H1 (cell line): ENCODE data around the gene NR2F2.

Experiments used
- CTCF ChIP-seq, 3 experiments: IDR thresholded peaks; 1 replicate in 2 of 3; 2 replicates in 1 of 3; pipeline versions ENCODE4 v1.5.1 to v1.6.1; 2011; ENCODE audit warnings: low read length in 3 of 3, mild to moderate bottlenecking in 3 of 3, inconsistent platforms in 2 of 3, low read depth in 1 of 3, moderate library complexity in 1 of 3; ENCODE audit not compliant: insufficient read depth in 1 of 3; ENCODE audit errors: control extremely low read depth in 1 of 3
- EP300 ChIP-seq, 2 experiments: IDR thresholded peaks; 1 replicate in 1 of 2; 2 replicates in 1 of 2; pipeline ENCODE4 v1.6.1; 2011 to 2012; ENCODE audit warnings: low read depth in 2 of 2, low read length in 2 of 2, mild to moderate bottlenecking in 2 of 2, borderline replicate concordance in 1 of 2, inconsistent platforms in 1 of 2, moderate library complexity in 1 of 2
- FOSL1 ChIP-seq: IDR thresholded peaks from 2 replicates; pipeline ENCODE4 v1.6.1; 2011; ENCODE audit warnings: mild to moderate bottlenecking, low read depth, low read length, moderate library complexity; ENCODE audit not compliant: insufficient read depth
- TF ChIP-seq, protein P1 (sequence below): IDR thresholded peaks from 2 replicates; pipeline ENCODE4 v1.6.1; 2011; ENCODE audit warnings: low read depth, mild to moderate bottlenecking, low read length; ENCODE audit not compliant: insufficient read depth

DNA sequence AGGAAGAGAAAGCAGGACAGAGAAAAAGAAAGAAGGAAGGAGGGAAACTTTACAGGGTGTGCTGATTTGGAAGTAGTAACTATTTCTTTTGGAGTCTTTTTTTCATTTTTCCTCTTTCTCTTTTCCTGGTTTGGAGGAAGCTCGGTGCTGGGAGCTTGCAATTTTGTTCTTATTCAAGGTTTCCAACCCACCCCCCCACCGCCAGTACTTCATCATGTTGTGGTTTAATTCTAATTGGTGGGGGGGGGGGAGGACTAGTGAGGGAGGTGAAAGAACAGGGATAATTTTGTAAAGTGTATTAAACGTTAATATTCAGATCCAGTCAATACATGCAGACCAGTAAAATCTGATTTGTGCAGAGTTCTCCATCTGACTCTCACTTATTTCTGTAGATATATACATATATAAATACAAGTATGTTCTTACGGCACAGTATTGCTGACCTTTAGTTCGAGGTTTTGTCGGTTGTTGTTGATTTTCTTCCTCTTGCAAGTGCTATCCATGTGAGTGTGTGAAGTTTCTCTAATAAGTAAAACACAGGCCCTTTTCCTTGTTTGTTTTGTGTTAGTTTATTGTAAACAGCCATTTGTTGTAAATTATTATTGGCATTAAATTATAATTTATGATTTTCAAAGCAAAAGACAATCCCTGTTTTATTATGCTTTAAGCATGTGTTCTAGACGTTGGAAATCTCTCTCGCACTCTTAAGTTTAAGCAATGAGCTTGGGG lies 9.3 kb downstream of the NR2F2 start:
- TF ChIP-seq EP300 (IDR thresholded peaks at IDR 0.05; ENCODE audit: borderline replicate concordance in 1 of 2, low read depth in 2 of 2, low read length in 2 of 2), result no peak
- TF ChIP-seq CTCF (IDR thresholded peaks at IDR 0.05; ENCODE audit: control extremely low read depth in 1 of 3, insufficient read depth in 1 of 3, low read depth in 1 of 3, low read length in 3 of 3), result no peak
- TF ChIP-seq, protein P1, sequence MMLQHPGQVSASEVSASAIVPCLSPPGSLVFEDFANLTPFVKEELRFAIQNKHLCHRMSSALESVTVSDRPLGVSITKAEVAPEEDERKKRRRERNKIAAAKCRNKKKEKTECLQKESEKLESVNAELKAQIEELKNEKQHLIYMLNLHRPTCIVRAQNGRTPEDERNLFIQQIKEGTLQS, result no peak
- no peak for TF ChIP-seq FOSL1
